ENCODE results near the gene AIFM2. TPM values are rescaled to one million over a fixed set of nuclear protein-coding genes. Genes with fewer than 3 reads are reported as not detected.

The AIFM2 gene
- total RNA-seq, 1 experiment from 2014 or later: 31.1 TPM

GRCh38 chr10:70158113-70158512 lies 25.5 kb upstream of the AIFM2 start:
- Histone ChIP-seq H3K4me1 (peaks cover 19% of the 10 kb centered on the region), H3K36me3 (ENCODE audit: control insufficient read depth, insufficient read depth, low read length) (peaks cover 6% of the 10 kb centered on the region; the same call in 1 of the 2 replicates), H3K4me3 (ENCODE audit: low read depth, low read length) (no peak overlapping the region), H3K27me3 (replicated peaks; ENCODE audit: control insufficient read depth, insufficient read depth, low read length) (no peaks in the 10 kb centered on the region), H3K9me3 (no peaks in the 10 kb centered on the region)
- intact Hi-C loops (cut with micrococcal nuclease; ENCODE audit: unreplicated experiment): no loop called here
- ChIA-PET CTCF (interaction anchor here (0.7 to 3.8 kb wide), 2 partner anchors 12 to 62 kb away, joined by 3 to 26 read pairs; partner anchors contain the start of gene TYSND1), POLR2A (no interaction called here)
- Mint-ChIP-seq H3K4me3 (ENCODE audit: unreplicated experiment) (no peak overlapping the region), H3K4me1 (ENCODE audit: low read depth, unreplicated experiment) (peaks cover 38% of the 10 kb centered on the region), H3K9me3 (ENCODE audit: unreplicated experiment) (no peaks in the 10 kb centered on the region), H3K27ac (ENCODE audit: unreplicated experiment) (no peak overlapping the region), H3K27me3 (ENCODE audit: insufficient read depth, unreplicated experiment) (no peaks in the 10 kb centered on the region), H3K36me3 (ENCODE audit: insufficient read depth, unreplicated experiment) (peaks cover 93% of the 10 kb centered on the region)
- no peak for TF ChIP-seq CTCF (IDR thresholded peaks at IDR 0.05; ENCODE audit: insufficient read depth in 1 of 2, low read depth in 1 of 2, low read length in 1 of 2, severe bottlenecking in 1 of 2, unreplicated experiment in 1 of 2)
- DNase-seq: no peak
- no TSS peak for BruUV-seq (replicated peaks)

- no peaks in the 10 kb centered on the region for H3K27me3 ChIP-seq (replicated peaks; ENCODE audit: control insufficient read depth, insufficient read depth, low read length)
- TF ChIP-seq CTCF (IDR thresholded peaks at IDR 0.05; ENCODE audit: insufficient read depth in 1 of 2, low read depth in 1 of 2, low read length in 1 of 2, severe bottlenecking in 1 of 2, unreplicated experiment in 1 of 2): no peak
- peak overlapping the region; percentile 38 for H3K27ac Mint-ChIP-seq (ENCODE audit: unreplicated experiment)
These were observed 22.7 kb upstream of the AIFM2 start for GRCh38 chr10:70155255-70155838.

GRCh38 chr10:70148516-70148915 lies 15.9 kb upstream of the AIFM2 start:
- Mint-ChIP-seq H3K36me3 (ENCODE audit: insufficient read depth, unreplicated experiment) (peaks cover 69% of the 10 kb centered on the region), H3K4me3 (ENCODE audit: unreplicated experiment) (peak overlapping the region; percentile 36), H3K4me1 (ENCODE audit: low read depth, unreplicated experiment) (peaks cover 8% of the 10 kb centered on the region), H3K9me3 (ENCODE audit: unreplicated experiment) (no peaks in the 10 kb centered on the region), H3K27me3 (ENCODE audit: insufficient read depth, unreplicated experiment) (no peaks in the 10 kb centered on the region), H3K27ac (ENCODE audit: unreplicated experiment) (no peak overlapping the region)
- Histone ChIP-seq H3K36me3 (ENCODE audit: control insufficient read depth, insufficient read depth, low read length) (peaks cover 12% of the 10 kb centered on the region), H3K9me3 (no peaks in the 10 kb centered on the region), H3K4me3 (ENCODE audit: low read depth, low read length) (no peak overlapping the region), H3K27me3 (replicated peaks; ENCODE audit: control insufficient read depth, insufficient read depth, low read length) (no peaks in the 10 kb centered on the region), H3K4me1 (peaks cover 15% of the 10 kb centered on the region; the same call in 1 of the 2 replicates)
- CTCF ChIA-PET: no interaction called here
- no TSS peak for BruUV-seq (replicated peaks)
- intact Hi-C loops (cut with micrococcal nuclease; ENCODE audit: unreplicated experiment): no loop called here
- POLR2A ChIA-PET: no interaction called here
- TF ChIP-seq CTCF (IDR thresholded peaks at IDR 0.05; ENCODE audit: insufficient read depth in 1 of 2, low read depth in 1 of 2, low read length in 1 of 2, severe bottlenecking in 1 of 2, unreplicated experiment in 1 of 2): no peak
- DNase-seq: no peak

More at GRCh38 chr10:70155255-70155838, 22.7 kb upstream of the AIFM2 start:
- peak overlapping the region; percentile 3 for H3K4me3 Mint-ChIP-seq (ENCODE audit: unreplicated experiment)
- peaks cover 26% of the 10 kb centered on the region for H3K4me1 Mint-ChIP-seq (ENCODE audit: low read depth, unreplicated experiment)
- intact Hi-C loops (cut with micrococcal nuclease; ENCODE audit: unreplicated experiment): no loop called here
- peaks cover 12% of the 10 kb centered on the region; the same call in 1 of the 2 replicates for H3K36me3 ChIP-seq (ENCODE audit: control insufficient read depth, insufficient read depth, low read length)
- no peaks in the 10 kb centered on the region for H3K9me3 ChIP-seq
- no peak overlapping the region for H3K4me3 ChIP-seq (ENCODE audit: low read depth, low read length)
- no TSS peak for BruUV-seq (replicated peaks)
- H3K27me3 Mint-ChIP-seq (ENCODE audit: insufficient read depth, unreplicated experiment): no peaks in the 10 kb centered on the region
- H3K9me3 Mint-ChIP-seq (ENCODE audit: unreplicated experiment): no peaks in the 10 kb centered on the region
- peaks cover 19% of the 10 kb centered on the region for H3K4me1 ChIP-seq
- ChIA-PET CTCF (interaction anchor here (0.6 to 3.8 kb wide), 4 partner anchors 9 to 232 kb away, joined by 3 to 26 read pairs (median 4); partner anchors contain the start of gene TYSND1), POLR2A (interaction anchor here (0.7 to 1.2 kb wide), 3 partner anchors 9 to 103 kb away, joined by 3 to 14 read pairs (median 3); partner anchors contain the start of gene TYSND1)
- peaks cover 97% of the 10 kb centered on the region for H3K36me3 Mint-ChIP-seq (ENCODE audit: insufficient read depth, unreplicated experiment)
- DNase-seq: no peak

All from Caco-2 (cell line).